Psoas muscle (tissue), 8 donors: ENCODE data around the gene MATN3. TPM values are rescaled to one million over a fixed set of nuclear protein-coding genes. Genes with fewer than 3 reads are reported as not detected.

Experiments used
- ATAC-seq, 4 donors: fragments of 200-7000 bp; cut with Tn5 transposase; one replicate each; pipeline ENCODE4 v1.9.1; 2020; ENCODE audit warnings: moderate library complexity in 3 of 4, mild to moderate bottlenecking in 2 of 4
- DNase-seq, 2 donors: peaks; one replicate each; pipeline ENCODE4 v3.0.0-alpha.2; 2020
- H3K27ac ChIP-seq: fragments of 200-600 bp; one replicate; pipeline ENCODE4 v1.8.0; 2022
- H3K27me3 ChIP-seq, 3 donors: fragments of 200-600 bp in 1 of 3; one replicate each; pipeline versions ENCODE4 v1.6.1 to v1.8.0; 2013 to 2022; ENCODE audit warnings: low read length in 2 of 3, mild to moderate bottlenecking in 2 of 3, moderate library complexity in 1 of 3; ENCODE audit not compliant: insufficient read depth in 3 of 3
- H3K36me3 ChIP-seq, 2 donors: fragments of 200-600 bp in 1 of 2; one replicate each; pipeline versions ENCODE4 v1.6.1 to v1.8.0; 2013 to 2022; ENCODE audit warnings: low read depth in 1 of 2, mild to moderate bottlenecking in 1 of 2, moderate library complexity in 1 of 2; ENCODE audit not compliant: insufficient read depth in 1 of 2
- H3K4me1 ChIP-seq: fragments of 200-600 bp; one replicate; pipeline ENCODE4 v1.8.0; 2022
- H3K4me3 ChIP-seq: fragments of 200-600 bp; one replicate; pipeline ENCODE4 v1.8.0; 2022; ENCODE audit warnings: mild to moderate bottlenecking
- H3K9me3 ChIP-seq: fragments of 200-600 bp; one replicate; pipeline ENCODE4 v1.8.0; 2022
- CTCF ChIP-seq: fragments of 200-600 bp; IDR thresholded peaks from one replicate; pipeline ENCODE4 v1.8.0; 2022; ENCODE audit warnings: antibody characterized with exemption
- WGBS, 3 donors: extraction: QIAGEN DNeasy Blood & Tissue Kit; methylation state at CpG; one replicate each; pipeline versions ENCODE4 v1.1.6 to v1.1.7; 2013; 5-methylcytosine and 5-hydroxymethylcytosine counted together
- intact Hi-C, 2 donors: fragments of 100-400 bp; cut with DNase I; formaldehyde crosslinking; loops; one replicate each; pipeline versions ENCODE4 v1.11.0 to v1.14.2; 2022
- polyA plus RNA-seq, 3 donors: library from polyadenylated mRNA; stranded (reverse); fragments of 200-250 nt; gene quantifications; one replicate each; pipeline ENCODE4 v1.2.3, GENCODE V29; 2013
- total RNA-seq, 4 donors: library from RNA; stranded (reverse); fragmentation: NEBNext Ultra II Directional in 2 of 4; extraction: Animal tissue kit (Norgen Biotek cat#: 25700) in 2 of 4; gene quantifications; one replicate each; pipeline versions ENCODE4 v1.2.1 to v1.2.4, GENCODE V29; 2021 to 2023
- donor health status: healthy with polysubstance abuse.
- donor health status: DM: no; HTN: no; CAD: no; lungs with moderate emphysema.
- donor health status: Bipolar disorder and iron deficiency.
- donor health status: healthy.
- donor health status: DM: yes; HTN: yes; CAD: no.
- donor health status: DM: no; HTN: no; CAD: no.
- donor health status: DM: no; HTN: no; CAD: no.
- donor health status: DM: yes; HTN: yes; CAD: no.

The MATN3 gene
- total and polyA plus RNA-seq, 7 donors, result 0.15 to 0.78 (median 0.25) TPM; not detected in 2

- Histone ChIP-seq H3K4me3 (no peak overlapping the region), H3K4me1 (no peaks in the 10 kb centered on the region), H3K36me3 (peaks cover 5 to 14% of the 10 kb centered on the region in 2 donors), H3K27me3 (no peaks in the 10 kb centered on the region), H3K9me3 (peaks cover 5% of the 10 kb centered on the region), H3K27ac (no peak overlapping the region)
- WGBS, 3 donors, result 95 to 96% (median 95%) methylated on average over 3 of the region's 3 CpGs
- ATAC-seq, result no peak
- no peak for TF ChIP-seq CTCF
- intact Hi-C loops, result no loop called here
- DNase-seq, result no peak
Measured at GRCh38 chr2:20025065-20025786, 12.8 kb upstream of the MATN3 start.

DNA sequence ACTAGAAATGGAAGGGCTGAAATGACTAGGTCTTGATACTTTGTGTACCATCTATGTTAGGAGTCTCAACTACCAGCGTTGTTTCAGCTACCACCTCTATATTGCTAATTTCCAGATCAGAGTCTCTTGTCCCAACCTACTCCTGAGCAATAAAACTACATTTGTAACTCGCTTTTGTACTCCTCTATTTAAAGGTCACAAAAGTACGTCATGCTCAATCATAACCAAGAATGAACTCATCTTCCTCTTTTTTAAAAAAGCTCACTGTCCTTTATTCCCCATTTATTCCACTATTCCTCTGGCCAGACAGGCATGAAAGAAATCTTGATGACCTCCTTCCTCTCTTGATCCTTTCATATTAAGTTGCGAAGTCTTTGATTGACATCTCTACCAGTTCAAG, 11.2 kb upstream of the MATN3 start:
- DNase-seq, result no peak
- H3K4me3 ChIP-seq, result no peak overlapping the region
- peaks cover 3 to 9% of the 10 kb centered on the region in 2 donors for H3K36me3 ChIP-seq
- no peaks in the 10 kb centered on the region for H3K4me1 ChIP-seq
- H3K27ac ChIP-seq, result no peak overlapping the region
- ATAC-seq, result no peak
- TF ChIP-seq CTCF, result no peak
- intact Hi-C loops, result no loop called here
- H3K27me3 ChIP-seq, result no peaks in the 10 kb centered on the region
- WGBS, 3 donors, result 93 to 97% (median 97%) methylated on average over 4 of the region's 4 CpGs
- H3K9me3 ChIP-seq, result no peaks in the 10 kb centered on the region

- Histone ChIP-seq H3K4me1 (no peaks in the 10 kb centered on the region), H3K36me3 (no peaks in the 10 kb centered on the region), H3K9me3 (no peaks in the 10 kb centered on the region), H3K27me3 (no peaks in the 10 kb centered on the region), H3K27ac (no peak overlapping the region), H3K4me3 (no peak overlapping the region)
- TF ChIP-seq CTCF, result no peak
- DNase-seq (no peak), ATAC-seq (no peak)
- WGBS, 3 donors, result 88 to 90% (median 89%) methylated on average over 3 of the region's 3 CpGs
- intact Hi-C loops, result no loop called here
Measured at GRCh38 chr2:20021405-20022009, 9.0 kb upstream of the MATN3 start.

DNA sequence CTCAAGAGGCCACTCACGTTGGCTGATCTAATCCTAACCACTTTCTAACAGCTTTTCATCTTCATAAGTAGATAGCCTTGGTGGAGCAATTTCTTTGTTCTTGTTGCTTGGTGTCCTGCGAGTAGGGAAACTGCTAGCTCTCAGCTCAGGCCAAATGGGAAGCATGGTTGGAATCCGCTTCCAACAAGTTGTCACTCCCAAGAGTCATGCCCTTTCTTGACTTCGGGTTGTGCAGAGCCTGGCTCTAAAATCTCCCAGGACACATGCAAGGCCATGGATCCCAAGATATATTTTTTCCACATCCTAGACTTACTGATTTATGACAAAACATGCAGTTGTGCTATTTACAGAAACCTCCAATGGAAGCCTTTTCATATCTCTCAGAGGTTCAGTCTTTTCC, 7.3 kb upstream of the MATN3 start:
- Histone ChIP-seq H3K4me1 (no peaks in the 10 kb centered on the region), H3K9me3 (no peaks in the 10 kb centered on the region), H3K4me3 (no peak overlapping the region), H3K27ac (no peak overlapping the region), H3K27me3 (no peaks in the 10 kb centered on the region), H3K36me3 (no peaks in the 10 kb centered on the region)
- 66 to 88% (median 72%) methylated on average over 4 of the region's 4 CpGs for WGBS, 3 donors
- ATAC-seq, result no peak
- TF ChIP-seq CTCF, result no peak
- intact Hi-C loops, result no loop called here
- DNase-seq, result no peak
